ENCODE results near the gene HSPA12B.

DNA sequence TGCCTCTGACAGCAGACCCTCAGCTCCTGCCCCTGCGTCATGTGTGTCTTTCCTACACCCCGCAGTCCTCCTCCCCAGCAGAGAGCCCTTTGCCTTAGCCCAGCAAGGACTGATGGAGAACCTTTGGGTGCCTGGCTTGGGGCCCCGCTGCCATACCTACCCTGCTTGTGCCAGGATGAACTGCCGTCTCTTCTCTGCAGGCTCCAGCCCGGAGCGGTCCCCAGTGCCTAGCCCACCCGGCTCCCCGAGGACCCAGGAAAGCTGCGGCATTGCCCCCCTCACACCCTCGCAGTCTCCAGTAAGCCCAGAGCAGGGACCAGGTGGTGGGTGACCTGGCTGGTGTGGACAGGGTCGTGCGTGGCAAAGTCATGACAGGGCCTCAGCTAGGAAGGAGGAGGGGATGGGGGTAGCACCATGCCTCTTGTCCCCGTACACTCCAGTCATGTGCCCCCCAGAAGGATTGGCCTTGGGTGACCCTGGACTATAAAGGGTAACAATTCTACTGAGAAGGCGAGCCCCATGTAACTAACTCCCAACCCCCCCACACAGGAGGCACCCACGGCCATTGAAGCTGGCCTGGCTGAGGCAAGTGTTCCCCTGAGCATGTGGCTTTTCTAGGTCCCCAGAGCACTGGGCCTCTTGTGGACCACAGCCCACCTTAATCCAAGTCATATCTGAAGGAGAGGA lies 8.3 kb downstream of the HSPA12B start:
- TF ChIP-seq, protein P1, sequence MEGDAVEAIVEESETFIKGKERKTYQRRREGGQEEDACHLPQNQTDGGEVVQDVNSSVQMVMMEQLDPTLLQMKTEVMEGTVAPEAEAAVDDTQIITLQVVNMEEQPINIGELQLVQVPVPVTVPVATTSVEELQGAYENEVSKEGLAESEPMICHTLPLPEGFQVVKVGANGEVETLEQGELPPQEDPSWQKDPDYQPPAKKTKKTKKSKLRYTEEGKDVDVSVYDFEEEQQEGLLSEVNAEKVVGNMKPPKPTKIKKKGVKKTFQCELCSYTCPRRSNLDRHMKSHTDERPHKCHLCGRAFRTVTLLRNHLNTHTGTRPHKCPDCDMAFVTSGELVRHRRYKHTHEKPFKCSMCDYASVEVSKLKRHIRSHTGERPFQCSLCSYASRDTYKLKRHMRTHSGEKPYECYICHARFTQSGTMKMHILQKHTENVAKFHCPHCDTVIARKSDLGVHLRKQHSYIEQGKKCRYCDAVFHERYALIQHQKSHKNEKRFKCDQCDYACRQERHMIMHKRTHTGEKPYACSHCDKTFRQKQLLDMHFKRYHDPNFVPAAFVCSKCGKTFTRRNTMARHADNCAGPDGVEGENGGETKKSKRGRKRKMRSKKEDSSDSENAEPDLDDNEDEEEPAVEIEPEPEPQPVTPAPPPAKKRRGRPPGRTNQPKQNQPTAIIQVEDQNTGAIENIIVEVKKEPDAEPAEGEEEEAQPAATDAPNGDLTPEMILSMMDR (CRISPR knock-in tag; IDR thresholded peaks at IDR 0.05): no peak
- TF ChIP-seq ZNF550 (CRISPR knock-in tag; IDR thresholded peaks at IDR 0.05; ENCODE audit: borderline replicate concordance): no peak
- TF ChIP-seq, protein P2, sequence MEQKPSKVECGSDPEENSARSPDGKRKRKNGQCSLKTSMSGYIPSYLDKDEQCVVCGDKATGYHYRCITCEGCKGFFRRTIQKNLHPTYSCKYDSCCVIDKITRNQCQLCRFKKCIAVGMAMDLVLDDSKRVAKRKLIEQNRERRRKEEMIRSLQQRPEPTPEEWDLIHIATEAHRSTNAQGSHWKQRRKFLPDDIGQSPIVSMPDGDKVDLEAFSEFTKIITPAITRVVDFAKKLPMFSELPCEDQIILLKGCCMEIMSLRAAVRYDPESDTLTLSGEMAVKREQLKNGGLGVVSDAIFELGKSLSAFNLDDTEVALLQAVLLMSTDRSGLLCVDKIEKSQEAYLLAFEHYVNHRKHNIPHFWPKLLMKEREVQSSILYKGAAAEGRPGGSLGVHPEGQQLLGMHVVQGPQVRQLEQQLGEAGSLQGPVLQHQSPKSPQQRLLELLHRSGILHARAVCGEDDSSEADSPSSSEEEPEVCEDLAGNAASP (CRISPR knock-in tag; IDR thresholded peaks at IDR 0.05; ENCODE audit: borderline replicate concordance): no peak
- TF ChIP-seq HMG20B (CRISPR knock-in tag; conservative IDR thresholded peaks at IDR 0.05): no peak
- no peak for TF ChIP-seq EP300 (IDR thresholded peaks at IDR 0.05; ENCODE audit: low read depth in 2 of 2, low read length in 2 of 2)
- no peak for TF ChIP-seq EP300 (CRISPR knock-in tag; IDR thresholded peaks at IDR 0.05; ENCODE audit: borderline replicate concordance)
- TF ChIP-seq, protein P3, sequence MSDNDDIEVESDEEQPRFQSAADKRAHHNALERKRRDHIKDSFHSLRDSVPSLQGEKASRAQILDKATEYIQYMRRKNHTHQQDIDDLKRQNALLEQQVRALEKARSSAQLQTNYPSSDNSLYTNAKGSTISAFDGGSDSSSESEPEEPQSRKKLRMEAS (IDR thresholded peaks at IDR 0.05): no peak; the same call in 1 of the 2 replicates
- TF ChIP-seq POLR2A (IDR thresholded peaks at IDR 0.05; ENCODE audit: insufficient read depth in 1 of 2, low read depth in 2 of 2, low read length in 2 of 2): no peak
- no peak for TF ChIP-seq CEBPB (IDR thresholded peaks at IDR 0.05; ENCODE audit: borderline replicate concordance, low read depth, low read length)
- TF ChIP-seq NAIF1 (CRISPR knock-in tag; IDR thresholded peaks at IDR 0.05; ENCODE audit: borderline replicate concordance): no peak
- TF ChIP-seq MTA3 (CRISPR knock-in tag; IDR thresholded peaks at IDR 0.05): no peak
- TF ChIP-seq EZH2 (conservative IDR thresholded peaks at IDR 0.05; ENCODE audit: low read depth, low read length): no peak
- no peak for TF ChIP-seq ZNF20 (CRISPR knock-in tag; IDR thresholded peaks at IDR 0.05)

Measured in HepG2 (cell line).